GM13977 (cell line): ENCODE results near the gene LMO2.
"Not testable (repeated sequence)": the region's sequence is repeated elsewhere in the genome, so short reads cannot be mapped to it uniquely, and the experiment has no call there.

ENCODE experiments used
- DNase-seq: peaks from one replicate; pipeline ENCODE4 v3.0.0; 2012; ENCODE audit warnings: low spot score
- in situ Hi-C: fragments of 300-500 bp; cut with MboI; formaldehyde crosslinking; loops from one replicate; pipeline ENCODE4 v1.12.0; 2022; ENCODE audit warnings: low sequenced_read_pairs, low pct_unique_long_range_greater_than_20kb, mixed read lengths, inconsistent platforms; ENCODE audit not compliant: unreplicated experiment
- TF ChIP-seq, protein P1 (sequence below): IDR thresholded peaks from 2 replicates; pipeline ENCODE4 v1.5.1; 2012; ENCODE audit warnings: mild to moderate bottlenecking, control low read depth; ENCODE audit not compliant: insufficient read depth; ENCODE audit errors: extremely low read depth, missing control alignments

The LMO2 gene

DNA sequence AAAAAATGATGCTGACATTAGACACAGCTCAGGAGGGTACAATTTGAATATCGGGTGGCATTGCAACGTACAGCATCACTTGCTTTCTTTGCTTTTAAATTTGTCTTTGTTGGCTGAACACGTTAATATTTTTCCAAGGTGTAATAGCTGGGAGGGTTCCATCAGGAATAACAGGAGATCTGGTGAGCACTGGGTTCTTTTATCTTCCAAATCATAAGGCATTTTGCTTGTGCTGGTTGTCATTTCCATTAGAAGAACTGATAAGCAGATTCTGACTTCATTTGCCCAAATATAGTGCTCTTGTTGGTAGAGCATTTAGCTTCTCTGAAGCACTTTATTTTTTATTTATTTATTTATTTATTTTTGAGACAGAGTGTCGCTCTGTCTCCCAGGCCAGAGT lies 48.9 kb downstream of the LMO2 start:
- DNase-seq: no peak
- TF ChIP-seq, protein P1, sequence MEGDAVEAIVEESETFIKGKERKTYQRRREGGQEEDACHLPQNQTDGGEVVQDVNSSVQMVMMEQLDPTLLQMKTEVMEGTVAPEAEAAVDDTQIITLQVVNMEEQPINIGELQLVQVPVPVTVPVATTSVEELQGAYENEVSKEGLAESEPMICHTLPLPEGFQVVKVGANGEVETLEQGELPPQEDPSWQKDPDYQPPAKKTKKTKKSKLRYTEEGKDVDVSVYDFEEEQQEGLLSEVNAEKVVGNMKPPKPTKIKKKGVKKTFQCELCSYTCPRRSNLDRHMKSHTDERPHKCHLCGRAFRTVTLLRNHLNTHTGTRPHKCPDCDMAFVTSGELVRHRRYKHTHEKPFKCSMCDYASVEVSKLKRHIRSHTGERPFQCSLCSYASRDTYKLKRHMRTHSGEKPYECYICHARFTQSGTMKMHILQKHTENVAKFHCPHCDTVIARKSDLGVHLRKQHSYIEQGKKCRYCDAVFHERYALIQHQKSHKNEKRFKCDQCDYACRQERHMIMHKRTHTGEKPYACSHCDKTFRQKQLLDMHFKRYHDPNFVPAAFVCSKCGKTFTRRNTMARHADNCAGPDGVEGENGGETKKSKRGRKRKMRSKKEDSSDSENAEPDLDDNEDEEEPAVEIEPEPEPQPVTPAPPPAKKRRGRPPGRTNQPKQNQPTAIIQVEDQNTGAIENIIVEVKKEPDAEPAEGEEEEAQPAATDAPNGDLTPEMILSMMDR: no peak
- in situ Hi-C loops: loop anchor here (25.0 kb wide), 1 partner anchor 519 kb away; the partner anchor contains the start of gene ABTB2

DNA sequence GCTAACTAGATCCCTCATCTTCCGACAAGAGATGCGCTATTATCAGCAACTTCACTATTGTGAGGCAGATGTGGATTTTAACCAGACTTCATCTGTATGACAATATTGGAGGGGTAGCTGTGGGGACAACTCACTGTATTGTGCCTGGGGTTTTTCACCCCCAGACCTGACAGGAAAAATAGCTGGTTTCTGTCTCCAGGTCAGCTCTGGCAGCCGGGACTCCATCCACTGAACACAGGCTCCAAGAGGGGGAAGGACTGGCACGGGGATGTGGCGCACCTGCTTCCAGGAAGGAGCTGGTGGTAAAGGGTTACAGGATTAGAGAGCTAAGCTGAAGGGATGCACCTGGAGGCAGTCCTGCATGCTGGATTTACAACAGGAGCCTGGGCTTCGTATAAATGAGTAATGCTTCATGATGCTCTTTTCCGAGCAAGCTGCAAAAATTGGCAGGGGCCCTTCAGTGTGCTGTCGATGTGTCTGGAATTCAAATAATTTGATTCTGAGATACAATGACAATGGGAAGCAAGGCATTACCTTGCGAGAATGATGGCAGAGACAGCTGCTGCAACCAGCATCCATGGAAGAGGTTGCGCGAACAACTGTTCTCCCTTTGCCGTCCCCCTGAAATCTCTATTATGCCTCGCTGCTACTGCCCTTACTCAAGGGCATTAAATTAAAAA lies 49.5 kb downstream of the LMO2 start:
- no peak for DNase-seq
- TF ChIP-seq, protein P1: no peak
- in situ Hi-C loops: loop anchor here (25.0 kb wide), 1 partner anchor 520 kb away; the partner anchor contains the start of gene ABTB2

- DNase-seq: not testable (repeated sequence)
- in situ Hi-C loops: loop anchor here (25.0 kb wide), 1 partner anchor 524 kb away; the partner anchor contains the start of gene ABTB2
These were observed 53.6 kb downstream of the LMO2 start for GRCh38 chr11:33838234-33838633.

GRCh38 chr11:33837334-33837733 lies 54.5 kb downstream of the LMO2 start:
- in situ Hi-C loops: loop anchor here (25.0 kb wide), 1 partner anchor 525 kb away; the partner anchor contains the start of gene ABTB2
- DNase-seq: not testable (repeated sequence)

GRCh38 chr11:33835143-33835878 lies 56.6 kb downstream of the LMO2 start:
- in situ Hi-C loops: loop anchor here (25.0 kb wide), 1 partner anchor 527 kb away; the partner anchor contains the start of gene ABTB2

DNA sequence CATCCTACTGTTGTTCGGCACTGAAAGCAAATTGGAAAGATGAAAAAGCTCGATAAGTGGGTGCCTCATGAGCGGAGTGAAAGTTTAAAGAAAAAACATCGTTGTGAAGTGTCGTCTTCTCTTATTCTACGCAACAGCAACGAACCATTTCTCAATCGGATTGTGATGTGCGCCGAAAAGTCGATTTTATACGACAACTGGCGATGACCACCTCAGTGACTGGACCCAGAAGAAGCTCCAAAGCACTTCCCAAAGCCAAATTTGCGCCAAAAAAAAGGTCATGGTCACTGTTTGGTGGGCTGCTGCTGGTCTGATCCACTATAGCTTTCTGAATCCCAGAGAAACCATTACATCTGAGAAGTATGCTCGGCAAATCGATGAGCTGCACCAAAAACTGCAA lies 59.2 kb downstream of the LMO2 start:
- in situ Hi-C loops: loop anchor here (25.0 kb wide), 1 partner anchor 530 kb away; the partner anchor contains the start of gene ABTB2
- TF ChIP-seq, protein P1: no peak

More at GRCh38 chr11:33835143-33835878, 56.6 kb downstream of the LMO2 start:
- TF ChIP-seq, protein P1: no peak
- DNase-seq: no peak

GRCh38 chr11:33830903-33831648 lies 60.8 kb downstream of the LMO2 start:
- TF ChIP-seq, protein P1: no peak
- in situ Hi-C loops: loop anchor here (25.0 kb wide), 1 partner anchor 531 kb away; the partner anchor contains the start of gene ABTB2
- no peak for DNase-seq

More for the DNA sequence above, 59.2 kb downstream of the LMO2 start:
- DNase-seq: no peak
